Panc1 (cell line): ENCODE measurements around the gene SLC44A1. TPM values are rescaled to one million over a fixed set of nuclear protein-coding genes. Genes with fewer than 3 reads are reported as not detected.

Experiments
- ATAC-seq: fragments of 200-7000 bp; cut with Tn5 transposase; 2 replicates; pipeline ENCODE4 v1.9.1; 2020; ENCODE audit warnings: mild to moderate bottlenecking, moderate library complexity
- BruUV-seq: library from RNA; stranded (reverse); fragments of 400-500 nt; replicated peaks from 2 replicates; lab custom pipeline; 2021; lab: Mats Ljungman, UMichigan
- CTCF ChIA-PET: fragments of 300-600 bp; sonication (Branson Sonifier 250); formaldehyde crosslinking; loops from one replicate; lab custom pipeline; 2022; ENCODE audit warnings: antibody characterized with exemption; lab: Charles Lee
- POLR2A ChIA-PET: fragments of 300-600 bp; sonication (Branson Sonifier 250); formaldehyde crosslinking; loops from one replicate; lab custom pipeline; 2022; ENCODE audit warnings: antibody characterized with exemption; lab: Charles Lee
- DNase-seq: peaks from one replicate; pipeline ENCODE4 v3.0.0-alpha.2; 2010; ENCODE audit warnings: low read depth, low spot score
- H3K27ac ChIP-seq: 2 replicates; pipeline ENCODE4 v1.5.1; 2011; ENCODE audit warnings: mild to moderate bottlenecking, low read length, inconsistent platforms
- H3K27me3 ChIP-seq: fragments of 200-500 bp; sonication (Bioruptor generic); 2 replicates; pipeline ENCODE4 v1.6.0; 2014; ENCODE audit warnings: low read length, inconsistent platforms; ENCODE audit not compliant: control insufficient read depth, insufficient read depth
- H3K36me3 ChIP-seq: fragments of 200-500 bp; sonication (Bioruptor generic); 2 replicates; pipeline ENCODE4 v1.5.1; 2014; ENCODE audit warnings: inconsistent platforms, mild to moderate bottlenecking, low read length, moderate library complexity; ENCODE audit not compliant: control insufficient read depth, insufficient read depth
- H3K4me1 ChIP-seq: 2 replicates; pipeline ENCODE4 v1.5.1; 2011; ENCODE audit warnings: inconsistent platforms, mild to moderate bottlenecking, low read length, moderate library complexity; ENCODE audit not compliant: control insufficient read depth, insufficient read depth
- H3K4me3 ChIP-seq, 2 experiments: 2 replicates each; pipeline ENCODE4 v1.5.1; 2011 to 2012; ENCODE audit warnings: low read depth in 2 of 2, low read length in 2 of 2, mild to moderate bottlenecking in 2 of 2, inconsistent platforms in 1 of 2, moderate library complexity in 1 of 2
- H3K9me3 ChIP-seq: fragments of 200-500 bp; sonication (Bioruptor generic); 2 replicates; pipeline ENCODE4 v1.5.1; 2014; ENCODE audit warnings: low read depth, mild to moderate bottlenecking, inconsistent platforms, low read length, moderate library complexity; ENCODE audit not compliant: control insufficient read depth, insufficient read depth
- CTCF ChIP-seq: fragments of 450-650 bp; IDR thresholded peaks from 2 replicates; pipeline ENCODE4 v1.5.1; 2017; ENCODE audit warnings: mild to moderate bottlenecking
- POLR2AphosphoS5 ChIP-seq: IDR thresholded peaks from 2 replicates; pipeline ENCODE4 v1.6.1; 2012; ENCODE audit warnings: mild to moderate bottlenecking, low read depth, low read length, moderate library complexity
- REST ChIP-seq, 2 experiments: IDR thresholded peaks; 2 replicates each; pipeline ENCODE4 v1.6.1; 2011 to 2012; ENCODE audit warnings: low read depth in 2 of 2, control low read depth in 1 of 2, low read length in 1 of 2, mild to moderate bottlenecking in 1 of 2, moderate library complexity in 1 of 2; ENCODE audit not compliant: insufficient read depth in 1 of 2
- SIN3A ChIP-seq: IDR thresholded peaks from 2 replicates; pipeline ENCODE4 v1.6.1; 2012; ENCODE audit warnings: low read depth, mild to moderate bottlenecking, low read length, moderate library complexity, borderline replicate concordance; ENCODE audit not compliant: insufficient read depth
- TCF7L2 ChIP-seq: IDR thresholded peaks from 2 replicates; pipeline ENCODE4 v1.6.1; 2011; ENCODE audit warnings: mild to moderate bottlenecking, low read depth, low read length, inconsistent platforms
- in situ Hi-C: cut with HindIII; loops from 2 replicates; pipeline ENCODE4 v1.10.0; 2016; ENCODE audit warnings: low sequenced_read_pairs, low pct_unique_long_range_greater_than_20kb
- intact Hi-C: fragments of 100-400 bp; cut with micrococcal nuclease; formaldehyde crosslinking; loops from one replicate; pipeline ENCODE4 v1.10.0; 2022; ENCODE audit not compliant: unreplicated experiment
- total RNA-seq: library from RNA; stranded (reverse); gene quantifications from one replicate; pipeline ENCODE4 v1.2.1, GENCODE V29; 2021; ENCODE audit not compliant: unreplicated experiment

SLC44A1 gene
- total RNA-seq, 1 experiment from 2014 or later = 8.7 TPM

- H3K9me3 ChIP-seq = no peaks in the 10 kb centered on the region
- DNase-seq (no peak), ATAC-seq (no peak)
- intact Hi-C loops = no loop called here
- no TSS peak for BruUV-seq
- H3K4me3 ChIP-seq = no peak overlapping the region
- ChIA-PET CTCF (no interaction called here), POLR2A (no interaction called here)
- H3K27me3 ChIP-seq = no peaks in the 10 kb centered on the region
- H3K4me1 ChIP-seq = no peaks in the 10 kb centered on the region
- no peak overlapping the region for H3K27ac ChIP-seq
- H3K36me3 ChIP-seq = no peaks in the 10 kb centered on the region
- TF ChIP-seq CTCF (no peak), POLR2AphosphoS5 (no peak), SIN3A (no peak), REST (IDR thresholded peaks at IDR 0.05; ENCODE audit: insufficient read depth in 1 of 2, low read depth in 2 of 2, low read length in 1 of 2) (no peak), TCF7L2 (no peak)
- in situ Hi-C loops = no loop called here
Measured at GRCh38 chr9:105295201-105295550, 50.7 kb downstream of the SLC44A1 start.

GRCh38 chr9:105295986-105296385, 51.5 kb downstream of the SLC44A1 start:
- Histone ChIP-seq H3K4me1 (no peaks in the 10 kb centered on the region), H3K4me3 (no peak overlapping the region), H3K27ac (no peak overlapping the region), H3K27me3 (no peaks in the 10 kb centered on the region), H3K9me3 (no peaks in the 10 kb centered on the region), H3K36me3 (no peaks in the 10 kb centered on the region)
- ChIA-PET CTCF (no interaction called here), POLR2A (no interaction called here)
- TF ChIP-seq REST (IDR thresholded peaks at IDR 0.05; ENCODE audit: insufficient read depth in 1 of 2, low read depth in 2 of 2, low read length in 1 of 2) (no peak), POLR2AphosphoS5 (no peak), SIN3A (no peak), TCF7L2 (no peak), CTCF (no peak)
- in situ Hi-C loops (no loop called here), intact Hi-C loops (no loop called here)
- no peak for ATAC-seq
- no TSS peak for BruUV-seq
- no peak for DNase-seq
